Suprapubic skin (tissue), 4 donors: ENCODE measurements around the gene POLD1. TPM values are rescaled to one million over a fixed set of nuclear protein-coding genes. Genes with fewer than 3 reads are reported as not detected.
A peak's percentile ranks its signal among the peaks of the same experiment; 100 is the strongest.
"Not testable (repeated sequence)": the region's sequence is repeated elsewhere in the genome, so short reads cannot be mapped to it uniquely, and the experiment has no call there.

ENCODE experiments used
- DNase-seq, 2 donors: peaks; one replicate each; pipeline ENCODE4 v3.0.0-alpha.2; 2019; ENCODE audit warnings: low spot score in 2 of 2
- H3K27ac ChIP-seq: fragments of 200-600 bp; sonication (generic); one replicate; pipeline ENCODE4 v1.5.1; 2019
- H3K27me3 ChIP-seq: fragments of 200-600 bp; sonication (generic); one replicate; pipeline ENCODE4 v1.5.1; 2019
- H3K36me3 ChIP-seq: fragments of 200-600 bp; sonication (generic); one replicate; pipeline ENCODE4 v1.5.1; 2019
- H3K4me1 ChIP-seq: fragments of 200-600 bp; sonication (generic); one replicate; pipeline ENCODE4 v1.5.1; 2019
- H3K4me3 ChIP-seq: fragments of 200-600 bp; sonication (generic); one replicate; pipeline ENCODE4 v1.5.1; 2019; ENCODE audit warnings: mild to moderate bottlenecking
- H3K9me3 ChIP-seq: fragments of 200-600 bp; sonication (generic); one replicate; pipeline ENCODE4 v1.5.1; 2019
- CTCF ChIP-seq, 2 donors: fragments of 200-600 bp in 1 of 2; fragments of 450-650 bp in 1 of 2; sonication (generic) in 1 of 2; IDR thresholded peaks; one replicate each; pipeline ENCODE4 v1.5.1; 2016 to 2019; ENCODE audit warnings: antibody characterized with exemption in 2 of 2, mild to moderate bottlenecking in 1 of 2, moderate library complexity in 1 of 2
- EP300 ChIP-seq: sonication (generic); formaldehyde crosslinking; IDR thresholded peaks from one replicate; pipeline ENCODE4 v1.6.1; 2017; ENCODE audit warnings: antibody characterized with exemption
- POLR2A ChIP-seq, 2 donors: fragments of 450-650 bp; IDR thresholded peaks; one replicate each; pipeline ENCODE4 v1.6.1; 2017; ENCODE audit warnings: antibody characterized with exemption in 2 of 2, mild to moderate bottlenecking in 2 of 2, moderate library complexity in 2 of 2
- POLR2AphosphoS5 ChIP-seq, 3 donors: sonication (generic); formaldehyde crosslinking; IDR thresholded peaks; one replicate each; pipeline ENCODE4 v1.6.1; 2017; ENCODE audit warnings: antibody characterized with exemption in 3 of 3
- WGBS: methylation state at CpG from one replicate; pipeline ENCODE4 v1.1.5; 2018; 5-methylcytosine and 5-hydroxymethylcytosine counted together
- total RNA-seq, 4 donors: library from RNA; depleted of rRNA; stranded (reverse); fragments of >200 nt; gene quantifications; one replicate each; pipeline ENCODE4 v1.1.0, GENCODE V29; 2016

POLD1 gene
- total RNA-seq, 4 donors from 2014 or later: 17.2 to 26.9 (median 21.5) TPM

GRCh38 chr19:50344661-50345318 lies 39.4 kb upstream of the POLD1 start:
- 86% methylated on average over 8 of the region's 8 CpGs for WGBS
- H3K27me3 ChIP-seq: no peaks in the 10 kb centered on the region
- peaks cover 3% of the 10 kb centered on the region for H3K9me3 ChIP-seq
- H3K4me3 ChIP-seq: no peak overlapping the region
- TF ChIP-seq POLR2AphosphoS5 (IDR thresholded peaks at IDR 0.05): no peak
- no peak for TF ChIP-seq EP300
- TF ChIP-seq POLR2A (IDR thresholded peaks at IDR 0.05): no peak
- TF ChIP-seq CTCF (IDR thresholded peaks at IDR 0.05): no peak
- DNase-seq: no peak
- H3K27ac ChIP-seq: no peak overlapping the region
- peaks cover 6% of the 10 kb centered on the region for H3K4me1 ChIP-seq
- no peaks in the 10 kb centered on the region for H3K36me3 ChIP-seq

- DNase-seq, H3K36me3 ChIP-seq, H3K27ac ChIP-seq, H3K4me3 ChIP-seq, H3K27me3 ChIP-seq, H3K9me3 ChIP-seq: not testable (repeated sequence)
- H3K4me1 ChIP-seq: peaks cover 11% of the 10 kb centered on the region
- 75% methylated on average over 8 of the region's 8 CpGs for WGBS
These were observed 37.0 kb upstream of the POLD1 start for GRCh38 chr19:50347089-50347581.

- no peaks in the 10 kb centered on the region for H3K36me3 ChIP-seq
- peaks cover 11% of the 10 kb centered on the region for H3K4me1 ChIP-seq
- H3K27me3 ChIP-seq: no peaks in the 10 kb centered on the region
- no peak for DNase-seq
- H3K9me3 ChIP-seq: peaks cover 2% of the 10 kb centered on the region
- H3K4me3 ChIP-seq: no peak overlapping the region
- TF ChIP-seq POLR2A (IDR thresholded peaks at IDR 0.05): no peak
- TF ChIP-seq POLR2AphosphoS5 (IDR thresholded peaks at IDR 0.05): no peak
- no peak for TF ChIP-seq EP300
- TF ChIP-seq CTCF (IDR thresholded peaks at IDR 0.05): no peak
- WGBS: 65% methylated on average over 19 of the region's 22 CpGs
- H3K27ac ChIP-seq: no peak overlapping the region
These were observed 34.7 kb upstream of the POLD1 start for GRCh38 chr19:50349277-50350057.

- Histone ChIP-seq H3K9me3 (no peaks in the 10 kb centered on the region), H3K4me1 (peaks cover 15% of the 10 kb centered on the region), H3K4me3 (no peak overlapping the region), H3K27ac (peak overlapping the region; percentile 38), H3K27me3 (no peaks in the 10 kb centered on the region), H3K36me3 (no peaks in the 10 kb centered on the region)
- TF ChIP-seq CTCF (IDR thresholded peaks at IDR 0.05) (no peak), POLR2AphosphoS5 (IDR thresholded peaks at IDR 0.05) (no peak), POLR2A (IDR thresholded peaks at IDR 0.05) (no peak), EP300 (no peak)
- WGBS: 45% methylated on average over 4 of the region's 4 CpGs
- no peak for DNase-seq
These were observed 31.9 kb upstream of the POLD1 start for GRCh38 chr19:50352242-50352641.

GRCh38 chr19:50353487-50353880 lies 30.7 kb upstream of the POLD1 start:
- not testable (repeated sequence) for H3K4me3 ChIP-seq, H3K27ac ChIP-seq, DNase-seq, H3K27me3 ChIP-seq, H3K9me3 ChIP-seq, H3K36me3 ChIP-seq
- WGBS: 91% methylated on average over 7 of the region's 7 CpGs
- H3K4me1 ChIP-seq: peaks cover 26% of the 10 kb centered on the region

- no peaks in the 10 kb centered on the region for H3K9me3 ChIP-seq
- DNase-seq: no peak
- H3K27ac ChIP-seq: no peak overlapping the region
- no peak for TF ChIP-seq POLR2AphosphoS5 (IDR thresholded peaks at IDR 0.05)
- TF ChIP-seq POLR2A (IDR thresholded peaks at IDR 0.05): no peak
- TF ChIP-seq EP300: no peak
- TF ChIP-seq CTCF (IDR thresholded peaks at IDR 0.05): no peak
- no peaks in the 10 kb centered on the region for H3K27me3 ChIP-seq
- WGBS: 43% methylated on average over 13 of the region's 13 CpGs
- no peaks in the 10 kb centered on the region for H3K36me3 ChIP-seq
- H3K4me1 ChIP-seq: peaks cover 15% of the 10 kb centered on the region
- H3K4me3 ChIP-seq: peak overlapping the region; percentile 45
These were observed 27.4 kb upstream of the POLD1 start for GRCh38 chr19:50356691-50357177.
